ENCODE measurements around the gene PIP4K2A.

The PIP4K2A gene

DNA sequence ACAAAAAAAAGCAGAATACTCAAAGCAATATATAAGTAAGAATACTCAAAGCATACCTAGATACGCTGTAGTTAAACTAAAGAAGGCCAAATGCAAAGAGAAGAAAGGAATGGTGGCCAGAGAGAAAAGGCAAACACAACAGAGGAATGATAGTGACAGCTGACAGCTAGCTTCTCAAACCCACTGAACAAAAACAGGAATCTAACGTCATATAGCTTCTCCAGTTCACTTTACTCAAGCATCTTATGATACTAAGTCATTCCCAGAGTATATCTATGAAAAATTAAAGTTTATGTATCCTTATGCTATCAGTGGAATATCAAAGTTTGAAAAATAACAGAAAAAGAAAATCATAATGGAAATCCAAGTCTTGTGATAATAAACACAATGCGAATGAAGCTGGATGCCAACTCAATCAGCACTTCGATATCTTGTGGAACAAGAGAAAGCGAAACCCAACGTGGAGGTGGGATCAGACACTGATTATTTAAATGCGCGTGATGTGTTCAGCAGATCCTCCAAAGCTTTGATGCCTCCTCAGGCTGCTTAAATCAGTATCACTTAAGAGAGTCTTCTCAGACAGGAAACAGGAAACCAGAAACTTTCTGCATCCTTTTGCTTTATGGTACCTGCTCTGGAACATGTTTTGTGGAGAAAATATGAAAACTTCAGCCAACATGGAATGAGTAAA lies 102.8 kb downstream of the PIP4K2A start:
- TF ChIP-seq, protein P1, sequence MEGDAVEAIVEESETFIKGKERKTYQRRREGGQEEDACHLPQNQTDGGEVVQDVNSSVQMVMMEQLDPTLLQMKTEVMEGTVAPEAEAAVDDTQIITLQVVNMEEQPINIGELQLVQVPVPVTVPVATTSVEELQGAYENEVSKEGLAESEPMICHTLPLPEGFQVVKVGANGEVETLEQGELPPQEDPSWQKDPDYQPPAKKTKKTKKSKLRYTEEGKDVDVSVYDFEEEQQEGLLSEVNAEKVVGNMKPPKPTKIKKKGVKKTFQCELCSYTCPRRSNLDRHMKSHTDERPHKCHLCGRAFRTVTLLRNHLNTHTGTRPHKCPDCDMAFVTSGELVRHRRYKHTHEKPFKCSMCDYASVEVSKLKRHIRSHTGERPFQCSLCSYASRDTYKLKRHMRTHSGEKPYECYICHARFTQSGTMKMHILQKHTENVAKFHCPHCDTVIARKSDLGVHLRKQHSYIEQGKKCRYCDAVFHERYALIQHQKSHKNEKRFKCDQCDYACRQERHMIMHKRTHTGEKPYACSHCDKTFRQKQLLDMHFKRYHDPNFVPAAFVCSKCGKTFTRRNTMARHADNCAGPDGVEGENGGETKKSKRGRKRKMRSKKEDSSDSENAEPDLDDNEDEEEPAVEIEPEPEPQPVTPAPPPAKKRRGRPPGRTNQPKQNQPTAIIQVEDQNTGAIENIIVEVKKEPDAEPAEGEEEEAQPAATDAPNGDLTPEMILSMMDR (IDR thresholded peaks at IDR 0.05; ENCODE audit: insufficient read depth, missing control alignments): no peak
- DNase-seq (ENCODE audit: insufficient read length, low spot score): no peak
- FAIRE-seq: no peak

DNA sequence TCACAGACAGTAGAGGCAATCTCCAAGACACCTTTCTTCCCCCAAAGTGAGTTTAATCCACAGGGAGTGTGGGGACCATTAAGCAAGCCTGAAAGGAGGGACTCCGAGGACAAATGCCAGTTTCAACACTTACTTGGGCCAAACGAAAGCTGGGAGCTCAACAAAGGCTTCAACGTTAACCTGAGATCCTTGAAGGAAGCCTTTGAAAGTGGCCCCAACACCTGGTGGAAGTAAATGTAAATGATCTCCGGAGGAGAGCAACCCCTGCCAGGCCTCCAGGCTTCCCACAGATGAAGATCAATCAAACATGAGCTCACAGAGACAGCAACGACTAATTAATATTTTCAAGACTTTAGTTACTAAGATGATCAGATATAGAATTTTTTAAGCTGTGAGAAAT lies 103.8 kb downstream of the PIP4K2A start:
- DNase-seq (ENCODE audit: insufficient read length, low spot score) (no peak), FAIRE-seq (no peak)
- TF ChIP-seq, protein P1 (IDR thresholded peaks at IDR 0.05; ENCODE audit: insufficient read depth, missing control alignments): no peak

DNA sequence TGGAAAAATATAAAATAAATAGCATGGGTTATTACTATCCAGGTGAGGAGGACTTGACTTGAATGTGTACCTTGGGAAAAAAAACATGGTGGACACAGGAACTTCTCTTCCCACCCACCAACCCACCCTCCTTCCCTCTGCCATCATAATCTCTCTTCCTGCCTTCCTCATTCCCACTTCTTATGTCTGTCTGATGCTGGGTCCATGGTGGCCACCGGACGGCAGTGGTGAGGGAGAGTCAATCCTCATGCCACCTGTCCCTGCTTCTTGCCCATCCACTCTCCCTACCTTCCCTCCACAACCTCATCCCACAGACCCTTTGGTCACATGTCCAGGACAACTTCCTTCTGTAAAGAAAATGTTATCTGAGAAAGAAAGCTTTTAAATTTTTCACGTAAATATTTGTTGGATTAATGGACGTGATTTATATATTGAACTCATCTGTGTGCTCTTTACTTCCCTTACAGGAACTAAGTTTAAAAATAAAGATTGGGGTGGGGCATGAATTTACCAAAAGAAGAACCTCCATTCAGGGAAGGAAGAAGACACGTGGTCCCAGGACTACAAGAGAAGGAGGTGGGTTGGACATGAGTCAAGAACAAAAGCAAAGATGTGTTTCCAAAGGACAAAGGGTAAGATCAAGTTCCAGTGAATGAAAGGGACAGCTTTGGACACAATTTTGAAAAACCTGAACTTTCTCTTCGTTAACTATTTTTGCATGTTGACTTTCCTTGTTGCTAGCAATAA lies 104.5 kb downstream of the PIP4K2A start:
- TF ChIP-seq, protein P1 (IDR thresholded peaks at IDR 0.05; ENCODE audit: insufficient read depth, missing control alignments): peak; percentile 38
- no peak for FAIRE-seq
- no peak for DNase-seq (ENCODE audit: insufficient read length, low spot score)

DNA sequence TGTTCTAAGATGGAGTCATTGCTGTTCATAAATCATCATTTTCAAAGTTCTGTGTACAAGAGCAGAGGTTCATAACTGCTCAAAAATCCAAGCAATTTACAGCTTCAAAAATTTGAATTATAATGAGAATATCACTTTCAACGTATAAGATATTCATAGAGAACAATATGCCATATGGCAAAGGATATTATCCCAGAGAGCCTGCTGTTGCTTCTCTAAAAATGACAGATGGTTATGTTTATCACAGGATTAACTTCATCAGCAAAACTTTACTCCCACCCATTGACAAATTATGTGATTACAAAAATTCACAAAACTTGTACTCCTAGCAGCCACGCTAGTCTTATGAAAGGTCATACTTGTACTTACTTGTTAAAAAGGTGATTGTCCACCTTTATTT lies 105.1 kb downstream of the PIP4K2A start:
- DNase-seq (ENCODE audit: insufficient read length, low spot score): no peak
- peak; percentile 93 for FAIRE-seq
- TF ChIP-seq, protein P1 (IDR thresholded peaks at IDR 0.05; ENCODE audit: insufficient read depth, missing control alignments): peak; percentile 21

DNA sequence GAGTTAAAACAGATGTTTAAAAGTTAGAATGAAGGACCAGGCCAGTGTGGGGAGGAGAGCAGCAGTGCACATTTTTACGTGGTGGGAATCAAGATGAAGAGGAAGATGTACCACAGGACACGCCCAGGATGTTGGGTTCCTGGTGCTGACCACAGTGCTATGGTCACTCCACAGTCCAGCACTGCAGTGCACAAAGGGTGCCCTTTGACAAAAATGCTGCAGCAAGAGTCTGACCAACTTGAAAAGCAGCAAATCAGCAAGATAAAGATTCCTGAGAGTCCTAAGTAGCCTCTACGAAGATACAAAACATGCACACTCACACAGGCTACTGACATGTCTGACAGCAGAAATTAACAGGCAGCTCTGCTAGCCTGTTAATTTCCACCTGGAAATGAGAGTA lies 107.1 kb downstream of the PIP4K2A start:
- TF ChIP-seq, protein P1 (IDR thresholded peaks at IDR 0.05; ENCODE audit: insufficient read depth, missing control alignments): no peak
- DNase-seq (ENCODE audit: insufficient read length, low spot score) (no peak), FAIRE-seq (no peak)

DNA sequence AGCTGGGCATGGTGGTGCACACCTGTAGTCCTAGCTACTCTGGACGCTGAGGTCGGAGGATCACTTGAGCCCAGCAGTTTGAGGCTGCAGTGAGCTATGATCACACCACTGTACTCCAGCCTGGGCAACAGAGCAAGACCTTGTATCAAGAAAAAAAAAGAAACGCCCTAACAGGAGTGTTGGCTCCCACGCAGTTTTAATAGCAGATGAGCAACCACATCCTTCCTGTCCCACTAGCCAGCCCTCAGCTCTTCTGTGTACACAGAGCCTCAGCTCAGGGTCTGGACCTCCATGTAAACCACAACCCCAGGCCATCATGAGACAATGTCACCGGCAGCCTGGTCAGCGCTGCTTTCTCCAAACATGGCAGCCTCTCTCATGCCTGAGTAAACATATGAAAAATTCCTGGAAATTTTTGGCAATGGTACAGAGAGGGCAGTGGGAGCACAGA lies 108.2 kb downstream of the PIP4K2A start:
- DNase-seq (ENCODE audit: insufficient read length, low spot score) (no peak), FAIRE-seq (no peak)
- TF ChIP-seq, protein P1 (IDR thresholded peaks at IDR 0.05; ENCODE audit: insufficient read depth, missing control alignments): no peak

DNA sequence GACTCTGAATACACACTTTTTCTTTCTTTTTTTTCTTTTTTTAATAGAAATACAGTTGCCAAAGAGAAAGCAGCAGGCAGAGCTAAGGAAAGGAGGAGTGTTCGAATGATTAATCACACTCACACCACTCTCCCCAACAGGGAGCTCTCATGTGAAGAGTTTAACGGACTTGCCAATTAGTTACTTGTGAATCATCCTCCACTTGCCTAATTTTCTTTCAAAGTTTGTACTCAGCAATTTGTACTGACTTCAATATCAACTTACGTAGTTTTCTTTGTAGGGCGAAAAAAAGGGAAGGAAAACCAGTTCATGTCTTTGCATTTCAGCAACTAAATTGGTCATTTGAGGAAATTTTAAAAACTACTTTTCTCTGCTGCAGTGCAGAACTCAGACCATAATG lies 109.2 kb downstream of the PIP4K2A start:
- DNase-seq (ENCODE audit: insufficient read length, low spot score) (no peak), FAIRE-seq (no peak)
- TF ChIP-seq, protein P1 (IDR thresholded peaks at IDR 0.05; ENCODE audit: insufficient read depth, missing control alignments): no peak

All from D721Med (cell line).